Measurements from ENCODE around the gene PSME3. TPM values are rescaled to one million over a fixed set of nuclear protein-coding genes. Genes with fewer than 3 reads are reported as not detected.

The PSME3 gene
- total RNA-seq, 1 donor from 2014 or later = 108 TPM

DNA sequence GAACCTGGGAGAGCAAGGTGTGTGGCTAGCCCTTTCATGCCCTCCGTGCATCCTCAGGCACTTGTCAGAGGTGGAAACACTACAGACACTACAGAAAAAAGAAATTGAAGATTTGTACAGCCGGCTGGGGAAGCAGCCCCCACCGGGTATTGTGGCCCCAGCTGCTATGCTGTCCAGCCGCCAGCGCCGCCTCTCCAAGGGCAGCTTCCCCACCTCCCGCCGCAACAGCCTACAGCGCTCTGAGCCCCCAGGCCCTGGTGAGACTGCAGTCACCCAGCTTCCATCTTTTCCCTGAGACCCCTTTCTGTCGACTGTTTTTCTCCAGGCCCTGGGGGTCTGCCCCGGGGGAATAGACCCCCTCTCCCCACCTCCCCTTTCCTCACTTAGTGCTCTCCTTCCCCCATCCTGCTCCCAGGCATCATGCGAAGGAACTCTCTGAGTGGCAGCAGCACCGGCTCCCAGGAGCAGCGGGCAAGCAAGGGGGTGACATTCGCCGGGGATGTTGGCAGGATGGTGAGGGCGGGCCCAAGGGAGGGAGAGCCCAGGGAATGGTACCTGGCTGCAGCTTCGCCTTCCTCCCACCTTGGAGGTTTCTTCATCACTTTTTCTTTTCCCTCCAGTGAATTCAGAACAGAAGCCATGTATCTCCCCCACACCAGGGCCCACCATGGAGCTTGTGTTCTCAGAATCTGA is 37.0 kb upstream of the PSME3 start:
- no peak overlapping the region for H2AFZ ChIP-seq (replicated peaks)
- peaks cover 7% of the 10 kb centered on the region for H3K4me1 ChIP-seq
- H3K4me2 ChIP-seq = no peak overlapping the region
- no peaks in the 10 kb centered on the region for H3K36me3 ChIP-seq
- H3K9me3 ChIP-seq (ENCODE audit: low read depth) = no peaks in the 10 kb centered on the region
- H3K9ac ChIP-seq = no peak overlapping the region
- H3F3A ChIP-seq (ENCODE audit: low read depth) = no peaks in the 10 kb centered on the region
- Mint-ChIP-seq H3K36me3 (peaks cover 14% of the 10 kb centered on the region), H3K27ac (no peak overlapping the region), H3K4me1 (peaks cover 9% of the 10 kb centered on the region), H3K9me3 (peaks cover 3% of the 10 kb centered on the region), H3K4me3 (peak overlapping the region; percentile 75), H3K27me3 (ENCODE audit: insufficient read depth, low read depth) (peaks cover 21% of the 10 kb centered on the region)
- H4K20me1 ChIP-seq (ENCODE audit: low read depth) = no peaks in the 10 kb centered on the region
- no peak overlapping the region for H3K4me3 ChIP-seq
- H3K27ac ChIP-seq = no peak overlapping the region
- H3K27me3 ChIP-seq = peaks cover 17% of the 10 kb centered on the region
- DNase-seq (ENCODE audit: low spot score) = no peak
- TF ChIP-seq EZH2phosphoT487 (IDR thresholded peaks at IDR 0.05) = no peak
- TF ChIP-seq EZH2 (IDR thresholded peaks at IDR 0.05) = no peak
- TF ChIP-seq, protein P1, sequence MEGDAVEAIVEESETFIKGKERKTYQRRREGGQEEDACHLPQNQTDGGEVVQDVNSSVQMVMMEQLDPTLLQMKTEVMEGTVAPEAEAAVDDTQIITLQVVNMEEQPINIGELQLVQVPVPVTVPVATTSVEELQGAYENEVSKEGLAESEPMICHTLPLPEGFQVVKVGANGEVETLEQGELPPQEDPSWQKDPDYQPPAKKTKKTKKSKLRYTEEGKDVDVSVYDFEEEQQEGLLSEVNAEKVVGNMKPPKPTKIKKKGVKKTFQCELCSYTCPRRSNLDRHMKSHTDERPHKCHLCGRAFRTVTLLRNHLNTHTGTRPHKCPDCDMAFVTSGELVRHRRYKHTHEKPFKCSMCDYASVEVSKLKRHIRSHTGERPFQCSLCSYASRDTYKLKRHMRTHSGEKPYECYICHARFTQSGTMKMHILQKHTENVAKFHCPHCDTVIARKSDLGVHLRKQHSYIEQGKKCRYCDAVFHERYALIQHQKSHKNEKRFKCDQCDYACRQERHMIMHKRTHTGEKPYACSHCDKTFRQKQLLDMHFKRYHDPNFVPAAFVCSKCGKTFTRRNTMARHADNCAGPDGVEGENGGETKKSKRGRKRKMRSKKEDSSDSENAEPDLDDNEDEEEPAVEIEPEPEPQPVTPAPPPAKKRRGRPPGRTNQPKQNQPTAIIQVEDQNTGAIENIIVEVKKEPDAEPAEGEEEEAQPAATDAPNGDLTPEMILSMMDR (IDR thresholded peaks at IDR 0.05) = no peak
- H3K79me2 ChIP-seq (ENCODE audit: low read depth) = peaks cover 16% of the 10 kb centered on the region

DNA sequence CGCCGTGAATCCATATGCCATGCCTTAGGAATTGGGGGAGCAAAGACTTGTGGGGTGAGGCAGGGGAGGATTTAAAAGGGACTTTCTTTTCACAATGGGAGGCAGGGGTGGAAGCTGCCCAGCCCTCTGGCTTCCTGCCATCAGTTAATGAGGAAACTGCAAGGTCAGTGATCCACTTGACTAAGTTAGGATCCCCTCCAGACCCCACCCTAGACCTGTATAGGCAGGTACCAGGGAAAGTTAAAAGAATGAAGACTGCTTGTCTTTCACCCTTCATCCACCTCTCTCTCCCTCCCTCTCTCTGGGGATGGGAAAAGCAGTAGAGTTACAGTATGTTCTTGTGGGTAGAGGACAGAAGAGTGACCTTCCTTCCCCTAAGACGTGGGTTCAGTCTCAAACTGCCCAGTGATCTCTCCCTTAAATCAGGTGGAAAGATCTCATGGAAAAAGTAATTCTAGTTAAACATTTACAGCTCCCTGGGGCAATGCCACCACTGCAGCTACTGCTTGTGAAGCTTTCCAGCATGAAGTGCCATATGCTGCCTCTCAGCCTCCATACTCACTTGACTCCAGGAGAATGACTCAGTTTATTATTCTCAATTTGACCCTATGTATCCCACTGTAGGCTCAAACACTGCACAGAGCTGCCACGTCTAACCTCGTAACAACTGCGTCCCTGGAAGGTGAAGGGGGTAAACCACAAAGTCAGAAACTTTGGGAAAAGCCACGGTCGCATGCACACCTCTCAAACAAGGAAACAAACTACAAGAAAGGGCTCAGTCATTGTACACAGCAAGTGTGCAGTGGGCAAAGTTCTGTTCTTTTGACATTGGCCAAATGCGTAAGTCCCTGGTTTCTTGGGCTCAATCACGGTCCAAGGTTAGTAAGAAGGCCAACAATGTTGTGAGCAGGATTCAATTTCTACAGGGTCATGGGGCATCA is 35.9 kb upstream of the PSME3 start:
- Mint-ChIP-seq H3K4me3 (peak overlapping the region; percentile 95), H3K27me3 (ENCODE audit: insufficient read depth, low read depth) (peaks cover 20% of the 10 kb centered on the region), H3K27ac (no peak overlapping the region), H3K36me3 (peaks cover 14% of the 10 kb centered on the region), H3K4me1 (peaks cover 9% of the 10 kb centered on the region), H3K9me3 (peaks cover 3% of the 10 kb centered on the region)
- H3K9me3 ChIP-seq (ENCODE audit: low read depth) = no peaks in the 10 kb centered on the region
- no peaks in the 10 kb centered on the region for H4K20me1 ChIP-seq (ENCODE audit: low read depth)
- peaks cover 24% of the 10 kb centered on the region for H3K27me3 ChIP-seq
- H3K36me3 ChIP-seq = no peaks in the 10 kb centered on the region
- peak overlapping the region; percentile 73 for H3K9ac ChIP-seq
- no peaks in the 10 kb centered on the region for H3F3A ChIP-seq (ENCODE audit: low read depth)
- no peak for DNase-seq (ENCODE audit: low spot score)
- TF ChIP-seq, protein P1 (IDR thresholded peaks at IDR 0.05) = no peak
- TF ChIP-seq EZH2phosphoT487 (IDR thresholded peaks at IDR 0.05) (no peak), EZH2 (IDR thresholded peaks at IDR 0.05) (no peak)
- H3K27ac ChIP-seq = no peak overlapping the region
- peaks cover 7% of the 10 kb centered on the region for H3K4me1 ChIP-seq
- peak overlapping the region; percentile 92 for H3K4me2 ChIP-seq
- H3K79me2 ChIP-seq (ENCODE audit: low read depth) = peaks cover 16% of the 10 kb centered on the region
- H2AFZ ChIP-seq (replicated peaks) = no peak overlapping the region
- H3K4me3 ChIP-seq = peak overlapping the region; percentile 87

GRCh38 chr17:42798011-42798382 is 35.2 kb upstream of the PSME3 start:
- peaks cover 16% of the 10 kb centered on the region for H3K79me2 ChIP-seq (ENCODE audit: low read depth)
- H3K27me3 ChIP-seq = peaks cover 30% of the 10 kb centered on the region
- no peaks in the 10 kb centered on the region for H4K20me1 ChIP-seq (ENCODE audit: low read depth)
- H3K27ac ChIP-seq = no peak overlapping the region
- H3K4me2 ChIP-seq = peak overlapping the region; percentile 92
- no peaks in the 10 kb centered on the region for H3K36me3 ChIP-seq
- H3F3A ChIP-seq (ENCODE audit: low read depth) = no peaks in the 10 kb centered on the region
- peak overlapping the region; percentile 74 for H2AFZ ChIP-seq (replicated peaks)
- peaks cover 14% of the 10 kb centered on the region for H3K36me3 Mint-ChIP-seq
- H3K9ac ChIP-seq = peak overlapping the region; percentile 73
- TF ChIP-seq, protein P1 (IDR thresholded peaks at IDR 0.05) = no peak
- TF ChIP-seq EZH2 (IDR thresholded peaks at IDR 0.05) = no peak
- TF ChIP-seq EZH2phosphoT487 (IDR thresholded peaks at IDR 0.05) = no peak
- H3K9me3 ChIP-seq (ENCODE audit: low read depth) = no peaks in the 10 kb centered on the region
- H3K9me3 Mint-ChIP-seq = peaks cover 3% of the 10 kb centered on the region
- H3K4me3 Mint-ChIP-seq = peak overlapping the region; percentile 95
- peaks cover 14% of the 10 kb centered on the region for H3K4me1 Mint-ChIP-seq
- peaks cover 19% of the 10 kb centered on the region for H3K27me3 Mint-ChIP-seq (ENCODE audit: insufficient read depth, low read depth)
- H3K27ac Mint-ChIP-seq = no peak overlapping the region
- peak overlapping the region; percentile 87 for H3K4me3 ChIP-seq
- peaks cover 7% of the 10 kb centered on the region for H3K4me1 ChIP-seq
- DNase-seq (ENCODE audit: low spot score) = no peak
